GM12878 (cell line): ENCODE data around the gene LSMEM2. TPM values are rescaled to one million over a fixed set of nuclear protein-coding genes. Genes with fewer than 3 reads are reported as not detected.

ENCODE experiments used
- ASH2L ChIP-seq: fragments of 300-600, 200-600 bp; sonication (generic); IDR thresholded peaks from 2 replicates; pipeline ENCODE4 v1.6.1; 2017; ENCODE audit warnings: low read depth, mild to moderate bottlenecking, borderline replicate concordance
- BACH1 ChIP-seq: fragments of 450-650 bp; IDR thresholded peaks from 2 replicates; pipeline ENCODE4 v1.6.1; 2017; ENCODE audit warnings: mild to moderate bottlenecking, borderline replicate concordance
- CBX3 ChIP-seq: fragments of 200-600 bp; sonication (generic); IDR thresholded peaks from 2 replicates; pipeline ENCODE4 v1.6.1; 2016; ENCODE audit warnings: low read depth, borderline replicate concordance
- CREM ChIP-seq: IDR thresholded peaks from 2 replicates; pipeline ENCODE4 v1.6.1; 2014; ENCODE audit warnings: antibody characterized with exemption, low read depth
- CTCF ChIP-seq, 3 experiments: IDR thresholded peaks in 2 of 3; conservative IDR thresholded peaks in 1 of 3; 2 replicates each; pipeline ENCODE4 v1.5.1; 2011; ENCODE audit warnings: low read depth in 3 of 3, low read length in 3 of 3, mild to moderate bottlenecking in 3 of 3, control low read depth in 2 of 3, moderate library complexity in 2 of 3, inconsistent platforms in 1 of 3, mixed read lengths in 1 of 3; ENCODE audit not compliant: control insufficient read depth in 2 of 3, insufficient read depth in 1 of 3; ENCODE audit errors: extremely low read depth in 1 of 3
- CUX1 ChIP-seq: IDR thresholded peaks from 2 replicates; pipeline ENCODE4 v1.6.1; 2012; ENCODE audit warnings: improper control_type of control experiment, low read depth, low read length; ENCODE audit not compliant: insufficient replicate concordance
- IKZF1 ChIP-seq: fragments of 450-650 bp; conservative IDR thresholded peaks from 2 replicates; pipeline ENCODE4 v1.6.1; 2017; ENCODE audit warnings: antibody characterized with exemption, mild to moderate bottlenecking
- LARP7 ChIP-seq: fragments of 450-650 bp; IDR thresholded peaks from 2 replicates; pipeline ENCODE4 v1.6.1; 2017; ENCODE audit warnings: mild to moderate bottlenecking
- MAX ChIP-seq: IDR thresholded peaks from 2 replicates; pipeline ENCODE4 v1.6.1; 2012; ENCODE audit warnings: low read depth, low read length, improper control_type of control experiment
- MEF2B ChIP-seq: fragments of 450-650 bp; IDR thresholded peaks from 2 replicates; pipeline ENCODE4 v1.6.1; 2018; ENCODE audit warnings: mild to moderate bottlenecking, moderate library complexity; ENCODE audit not compliant: partially characterized antibody, poor library complexity, severe bottlenecking
- MLLT1 ChIP-seq: fragments of 450-650 bp; IDR thresholded peaks from 2 replicates; pipeline ENCODE4 v1.6.1; 2016; ENCODE audit warnings: mild to moderate bottlenecking
- NFYB ChIP-seq: IDR thresholded peaks from 2 replicates; pipeline ENCODE4 v1.6.1; 2011; ENCODE audit warnings: low read depth, mild to moderate bottlenecking, low read length, improper control_type of control experiment, moderate library complexity; ENCODE audit not compliant: insufficient read depth
- PRDM15 ChIP-seq: fragments of 450-650 bp; formaldehyde crosslinking; IDR thresholded peaks from 2 replicates; pipeline ENCODE4 v1.4.0; 2020; ENCODE audit warnings: mild to moderate bottlenecking, moderate library complexity
- STAT1 ChIP-seq: fragments of 450-650 bp; conservative IDR thresholded peaks from 2 replicates; pipeline ENCODE4 v1.6.1; 2014; ENCODE audit warnings: antibody characterized with exemption, mild to moderate bottlenecking
- STAT3 ChIP-seq: IDR thresholded peaks from 2 replicates; pipeline ENCODE4 v1.6.1; 2011; ENCODE audit warnings: low read depth, low read length, improper control_type of control experiment
- polyA plus RNA-seq, 11 experiments: library from polyadenylated mRNA; depleted of rRNA in 4 of 11; unstranded in 6 of 11; stranded (reverse) in 5 of 11; fragments of >200 nt; fragmentation: Nextera tagmentation in 4 of 11; fragmentation: Illumina TruSeq in 1 of 11; extraction: Ambion mirVana in 4 of 11; extraction: Trizol in 1 of 11; gene quantifications; 1 replicate in 1 of 11; 2 replicates in 10 of 11; pipeline versions ENCODE4 v1.2.1 to v1.2.3, GENCODE V29; 2011 to 2016; ENCODE audit warnings: inconsistent platforms in 2 of 11, missing spikeins in 2 of 11, low read depth in 1 of 11
- total RNA-seq, 4 experiments: library from RNA; depleted of rRNA in 3 of 4; stranded (reverse); fragments of >200 nt in 3 of 4; fragmentation: Illumina TruSeq in 1 of 4; extraction: Trizol in 1 of 4; gene quantifications; 2 replicates each; pipeline versions ENCODE4 v1.2.1 to v1.2.3, GENCODE V29; 2013 to 2021

The LSMEM2 gene
- total and polyA plus RNA-seq, 10 of the 15 experiments (the other 5 are each of a cell fraction or from before 2014, with no cell fraction given), result 0.17 TPM; not detected in 9

- no peak for TF ChIP-seq PRDM15 (CRISPR knock-in tag)
- TF ChIP-seq STAT1, result 0 out of 2 replicates have a peak, but pooled peaks have one; percentile 36
- TF ChIP-seq MAX, result no peak; the same call in 1 of the 2 replicates
- TF ChIP-seq NFYB, result no peak
- TF ChIP-seq ASH2L, result no peak
- TF ChIP-seq LARP7, result no peak; the same call in 1 of the 2 replicates
- no peak for TF ChIP-seq CUX1
- TF ChIP-seq MEF2B, result peak; percentile 53
- no peak for TF ChIP-seq CBX3
- TF ChIP-seq CREM, result no peak
- TF ChIP-seq IKZF1, result peak; percentile 88; the same call in 1 of the 2 replicates
- TF ChIP-seq STAT3, result no peak
- TF ChIP-seq BACH1, result no peak
- TF ChIP-seq MLLT1, result peak; percentile 54; the same call in 1 of the 2 replicates
- TF ChIP-seq CTCF (IDR thresholded peaks at IDR 0.05 in 2 of 3, conservative IDR thresholded peaks at IDR 0.05 in 1 of 3; ENCODE audit: control insufficient read depth in 2 of 3, extremely low read depth in 1 of 3, insufficient read depth in 1 of 3, low read depth in 3 of 3, low read length in 3 of 3), result peak; percentile 96 to 99 (median 98)
These were observed 32.9 kb upstream of the LSMEM2 start (continued) for GRCh38 chr3:50245831-50246516.
